Stimulated activated CD4-positive, alpha-beta T cell treated with anti-CD3 and anti-CD28 coated beads, TNF-alpha, amount 100 ng/mL, for 48 hours (primary cell): ENCODE measurements around the gene PAPLN.
"Not testable (repeated sequence)": the region's sequence is repeated elsewhere in the genome, so short reads cannot be mapped to it uniquely, and the experiment has no call there.

ENCODE experiments used
- DNase-seq, 3 donors: peaks; one replicate each; pipeline ENCODE4 v3.0.0-alpha.2; 2020; ENCODE audit warnings: low read depth in 3 of 3

Gene PAPLN

GRCh38 chr14:73237219-73237785 lies at the start of gene PAPLN:
Gene PAPLN (plus strand): TSS chr14:73237506. CDS start chr14:73239779, 2,273 bp downstream.
- no peak for DNase-seq

GRCh38 chr14:73188501-73188911 lies 48.8 kb upstream of the PAPLN start:
- DNase-seq: no peak

DNA sequence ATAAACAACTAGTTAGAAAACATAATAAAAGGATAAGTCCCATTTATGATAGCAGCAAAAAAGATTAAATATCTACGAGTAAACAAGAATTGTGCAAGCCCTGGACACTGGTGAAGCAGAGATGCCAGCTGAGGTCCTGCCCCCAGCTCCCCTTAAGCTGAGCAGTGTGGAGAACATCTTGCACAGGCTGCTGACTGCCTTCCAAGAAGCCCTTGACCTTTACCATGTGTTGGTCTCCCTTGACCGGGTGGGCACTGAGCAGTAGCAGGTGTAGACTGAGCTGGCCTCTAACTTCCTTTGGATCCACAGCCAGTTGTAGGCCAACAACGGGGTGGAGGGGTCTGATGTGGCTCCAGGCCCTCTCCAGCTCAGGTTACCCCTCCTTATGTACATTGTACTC lies 47.7 kb upstream of the PAPLN start:
- DNase-seq: no peak

DNA sequence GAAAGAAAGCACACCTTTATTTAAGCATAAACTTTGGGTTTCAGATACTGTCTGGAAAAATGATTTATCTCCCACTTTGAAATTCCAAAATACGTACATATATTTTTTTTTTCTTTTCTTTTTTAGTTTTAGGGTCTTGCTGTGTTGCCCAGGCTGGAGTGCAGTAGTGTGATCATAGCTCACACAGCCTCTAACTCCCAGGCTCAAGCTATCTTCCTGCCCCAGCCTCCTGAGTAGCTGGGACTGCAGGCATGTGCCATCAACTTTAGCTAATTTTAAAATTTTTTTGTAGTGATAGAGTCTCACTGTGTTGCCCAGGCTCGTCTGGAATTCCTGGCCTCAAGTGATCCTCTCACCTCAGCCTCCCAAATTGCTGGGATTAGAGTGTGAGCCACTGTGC lies 45.9 kb upstream of the PAPLN start:
- DNase-seq: no peak

DNA sequence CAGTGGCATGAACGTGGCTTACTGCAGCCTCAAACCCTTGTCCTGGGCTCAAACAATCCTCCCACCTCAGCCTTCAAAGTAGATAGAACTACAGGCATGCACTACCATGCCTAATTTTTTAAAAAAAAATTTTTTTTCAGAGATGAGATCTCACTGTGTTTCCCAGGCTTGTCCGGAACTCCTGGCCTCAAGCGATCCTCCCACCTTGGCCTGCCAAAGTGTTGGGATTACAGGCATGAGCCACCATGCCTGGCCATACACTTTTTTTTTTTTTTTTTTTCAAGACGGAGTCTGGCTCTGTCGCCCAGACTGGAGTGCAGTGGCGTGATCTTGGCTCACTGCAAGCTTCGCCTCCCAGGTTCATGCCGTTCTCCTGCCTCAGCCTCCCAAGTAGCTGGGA lies 43.0 kb upstream of the PAPLN start:
- not testable (repeated sequence) for DNase-seq

DNA sequence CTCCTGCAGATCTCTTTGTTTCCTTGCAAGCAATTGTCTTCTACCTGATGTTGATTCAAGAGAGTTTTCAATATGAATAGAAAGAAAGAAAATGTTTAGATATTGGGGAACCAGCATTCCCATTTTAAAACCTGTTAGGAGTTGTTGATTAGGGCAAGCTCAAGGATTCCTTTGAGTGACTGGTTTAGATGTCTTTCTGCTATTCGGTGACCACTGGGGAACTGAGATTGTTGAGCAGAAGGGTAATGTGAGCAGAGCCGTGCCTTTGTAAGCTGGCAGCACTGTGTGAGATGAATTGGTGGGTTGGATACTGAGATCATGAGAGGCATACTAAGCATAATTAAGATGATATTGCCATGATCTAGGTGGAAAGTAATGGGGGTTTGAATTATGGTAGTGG lies 39.1 kb upstream of the PAPLN start:
- no peak for DNase-seq

DNA sequence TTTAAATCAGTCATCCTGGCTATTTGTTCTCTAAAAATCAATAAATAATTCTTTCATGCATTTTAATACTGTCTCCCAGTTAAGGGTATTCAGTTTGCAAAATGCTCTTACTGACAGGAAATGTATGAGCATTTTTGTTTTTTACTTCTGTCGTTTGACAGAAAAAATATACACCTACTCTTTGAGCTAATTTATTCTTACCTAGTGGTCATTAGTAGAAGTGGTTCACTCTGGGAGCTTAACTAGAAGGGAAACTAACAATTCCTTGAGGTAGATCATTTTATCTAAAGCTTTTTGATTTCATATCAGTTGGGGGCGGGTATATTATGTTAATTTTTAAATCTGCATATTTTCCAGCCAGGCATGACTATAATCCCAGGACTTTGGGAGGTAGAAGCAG lies 33.8 kb upstream of the PAPLN start:
- no peak for DNase-seq

- DNase-seq: no peak
These were observed 29.7 kb upstream of the PAPLN start for GRCh38 chr14:73207615-73208014.

GRCh38 chr14:73208390-73208789 lies 28.9 kb upstream of the PAPLN start:
- DNase-seq: no peak

- no peak for DNase-seq
These were observed 28.5 kb upstream of the PAPLN start for GRCh38 chr14:73208846-73209245.

DNA sequence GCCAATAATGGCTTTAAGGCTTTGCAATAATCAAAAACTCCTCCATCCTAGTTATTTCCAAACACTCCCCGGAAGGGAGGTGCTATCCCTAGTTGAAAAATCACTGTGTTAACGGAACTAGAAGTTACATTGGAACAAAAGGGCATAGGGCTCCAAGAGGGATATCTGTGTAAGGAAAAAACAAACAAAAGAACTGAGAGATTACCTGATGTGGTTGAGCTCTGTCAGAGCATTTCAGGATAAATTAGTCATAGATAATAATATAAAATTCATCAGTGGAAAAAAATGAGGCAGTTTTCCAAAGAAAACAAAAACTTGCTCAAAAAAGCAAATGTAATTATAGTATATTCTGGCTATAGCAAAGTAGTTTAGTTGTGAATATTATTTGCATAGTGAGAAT lies 27.4 kb upstream of the PAPLN start:
- DNase-seq: no peak

DNA sequence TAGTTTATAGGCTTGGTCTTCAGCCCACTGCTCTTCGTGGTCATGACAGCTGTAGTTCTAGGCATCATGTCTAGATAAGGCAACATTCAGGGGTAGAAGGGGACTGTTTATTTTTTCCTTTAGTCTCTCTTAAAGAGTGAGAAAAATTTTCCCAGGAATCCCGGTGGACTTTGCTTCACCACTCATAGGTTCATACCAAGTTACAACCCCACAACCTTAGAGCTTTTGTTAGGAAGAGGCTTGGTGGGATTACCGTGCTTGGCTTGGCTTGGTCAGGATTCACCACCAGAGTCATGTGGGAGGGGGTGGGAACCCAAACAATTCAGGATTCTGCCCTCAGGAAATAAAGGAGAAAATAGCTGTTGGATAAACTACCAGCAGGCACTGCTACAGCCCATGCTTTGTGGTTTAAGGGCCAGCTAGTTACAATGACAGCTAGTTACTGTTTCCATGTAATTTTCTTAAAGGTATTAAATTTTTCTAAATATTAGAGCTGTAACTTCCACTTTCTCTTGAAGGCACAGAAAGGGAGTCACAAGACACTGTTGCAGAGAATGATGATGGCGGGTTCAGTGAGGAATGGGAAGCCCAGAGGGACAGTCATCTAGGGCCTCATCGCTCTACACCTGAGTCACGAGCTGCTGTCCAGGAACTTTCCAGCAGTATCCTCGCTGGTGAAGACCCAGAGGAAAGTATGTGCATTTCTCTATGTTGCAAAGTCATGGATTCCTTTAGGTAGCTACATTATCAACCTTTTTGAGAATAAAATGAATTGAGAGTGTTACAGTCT lies 25.9 kb upstream of the PAPLN start:
- DNase-seq: no peak

- DNase-seq: no peak
These were observed 21.3 kb upstream of the PAPLN start for GRCh38 chr14:73216030-73216429.

- no peak for DNase-seq
These were observed 19.9 kb upstream of the PAPLN start for GRCh38 chr14:73217411-73217810.

DNA sequence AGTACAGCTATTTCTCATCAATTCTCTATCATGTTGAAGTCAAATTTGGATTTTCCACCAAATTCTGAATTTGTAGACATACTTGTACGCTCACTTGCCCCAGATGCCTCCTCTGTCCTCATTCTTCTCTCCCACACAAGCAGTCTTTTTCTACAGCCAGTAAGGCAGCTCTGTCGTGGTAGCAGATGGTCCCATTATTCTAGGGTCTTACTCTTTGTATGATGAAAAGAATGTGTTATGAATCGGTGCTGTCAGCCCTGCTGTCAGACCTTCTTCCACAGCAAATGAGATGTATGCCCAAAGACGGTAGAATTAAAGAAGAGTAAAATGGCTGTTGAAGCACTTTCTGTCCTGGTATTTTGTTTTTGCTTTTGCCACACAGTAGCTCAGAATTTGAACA lies 17.2 kb upstream of the PAPLN start:
- no peak for DNase-seq

GRCh38 chr14:73220634-73221033 lies 16.7 kb upstream of the PAPLN start:
- DNase-seq: no peak

DNA sequence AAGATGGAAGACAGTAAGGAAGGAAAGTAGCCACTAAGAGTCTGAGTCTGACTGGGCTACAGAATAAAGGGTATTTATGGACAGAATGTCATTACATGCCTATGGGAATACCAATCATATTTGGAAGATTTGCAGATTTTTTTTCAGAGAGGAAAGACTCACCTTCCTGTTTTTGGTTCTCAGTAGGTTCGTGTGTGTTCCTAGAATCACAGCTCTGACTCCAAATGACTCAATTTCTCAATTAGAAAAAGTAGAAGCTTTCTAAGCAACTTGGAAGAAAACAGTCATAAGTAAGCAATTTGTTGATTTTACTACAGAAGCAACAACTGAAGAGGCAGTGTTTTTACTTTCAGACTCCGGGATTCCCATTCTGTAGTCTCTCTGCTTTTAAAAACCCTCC lies 15.4 kb upstream of the PAPLN start:
- no peak for DNase-seq

- DNase-seq: no peak
These were observed 14.3 kb upstream of the PAPLN start for GRCh38 chr14:73223049-73223448.

DNA sequence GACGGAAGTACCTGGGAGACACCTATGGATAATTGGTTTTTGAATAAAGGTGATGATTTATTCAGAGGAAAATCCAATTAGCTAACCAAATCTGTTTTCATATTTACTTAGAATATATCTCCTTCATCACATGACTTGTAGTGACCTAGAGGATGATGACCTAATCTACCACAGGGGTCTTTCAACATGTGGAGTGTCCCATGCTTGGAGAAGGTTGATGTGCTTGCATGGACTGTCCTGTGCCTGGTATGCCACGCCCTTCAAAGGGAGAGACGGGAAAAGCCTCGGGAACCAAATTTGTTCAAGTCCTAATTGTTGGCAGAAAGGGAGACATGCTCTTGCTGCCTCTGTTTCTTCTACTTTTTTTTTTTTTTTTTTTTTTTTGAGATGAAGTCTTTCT lies 11.8 kb upstream of the PAPLN start:
- DNase-seq: no peak

- DNase-seq: no peak
These were observed 9.2 kb upstream of the PAPLN start for GRCh38 chr14:73227812-73228781.

DNA sequence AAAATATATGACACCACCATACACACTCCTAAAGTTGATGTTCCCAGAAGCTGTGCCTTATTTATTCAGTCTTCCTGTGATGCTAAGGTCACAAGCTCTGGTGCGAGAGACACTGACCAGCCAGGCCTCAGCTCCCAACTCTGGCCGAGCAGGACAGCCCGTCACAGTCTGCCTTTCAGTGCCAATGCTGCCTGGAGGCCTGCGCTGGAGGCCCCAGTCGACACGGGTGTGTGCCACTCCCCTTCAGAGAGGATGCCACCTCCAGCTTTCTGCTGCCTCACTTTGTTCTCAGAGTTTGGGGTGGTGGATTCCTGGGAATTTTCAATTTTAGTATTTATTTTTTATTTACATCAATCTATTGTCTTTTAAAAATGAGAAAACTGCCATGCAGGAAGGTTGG lies 7.3 kb upstream of the PAPLN start:
- no peak for DNase-seq
